Left lung (tissue), 10 donors: ENCODE measurements around the gene PHF8. TPM values are rescaled to one million over a fixed set of nuclear protein-coding genes. Genes with fewer than 3 reads are reported as not detected.

Experiments
- ATAC-seq: fragments of 200-7000 bp; cut with Tn5 transposase; one replicate; pipeline ENCODE4 v1.9.1; 2020; ENCODE audit warnings: moderate library complexity
- DNase-seq, 4 donors: peaks; one replicate each; pipeline ENCODE4 v3.0.0-alpha.2; 2013 to 2020
- H3K27ac ChIP-seq, 2 donors: fragments of 200-600 bp; sonication (generic) in 1 of 2; one replicate each; pipeline versions ENCODE4 v1.5.0 to v1.8.0; 2020 to 2021
- H3K27me3 ChIP-seq, 2 donors: fragments of 200-600 bp; sonication (generic) in 1 of 2; one replicate each; pipeline versions ENCODE4 v1.5.0 to v1.8.0; 2020 to 2021
- H3K36me3 ChIP-seq, 2 donors: fragments of 200-600 bp; sonication (generic) in 1 of 2; one replicate each; pipeline versions ENCODE4 v1.5.0 to v1.8.0; 2020 to 2021
- H3K4me1 ChIP-seq, 2 donors: fragments of 200-600 bp; one replicate each; pipeline ENCODE4 v1.8.0; 2021
- H3K4me3 ChIP-seq, 2 donors: fragments of 200-600 bp; sonication (generic) in 1 of 2; one replicate each; pipeline versions ENCODE4 v1.5.0 to v1.8.0; 2020 to 2021; ENCODE audit warnings: mild to moderate bottlenecking in 1 of 2
- H3K9me3 ChIP-seq, 2 donors: fragments of 200-600 bp; sonication (generic) in 1 of 2; one replicate each; pipeline versions ENCODE4 v1.5.0 to v1.8.0; 2020 to 2021
- CTCF ChIP-seq, 2 donors: fragments of 200-600 bp; sonication (generic) in 1 of 2; IDR thresholded peaks; one replicate each; pipeline versions ENCODE4 v1.5.0 to v1.8.0; 2021; ENCODE audit warnings: antibody characterized with exemption in 2 of 2
- intact Hi-C, 2 donors: fragments of 100-400 bp; cut with DNase I; formaldehyde crosslinking; loops; one replicate each; pipeline versions ENCODE4 v1.11.2 to v1.14.2; 2022
- polyA plus RNA-seq, 6 donors: library from polyadenylated mRNA; unstranded; fragments of 120-200 nt; gene quantifications; one replicate each; pipeline ENCODE4 v1.2.1, GENCODE V29; 2013; ENCODE audit not compliant: insufficient read length in 6 of 6
- total RNA-seq, 2 donors: library from RNA; stranded (reverse); fragmentation: NEBNext Ultra II Directional; extraction: Animal tissue kit (Norgen Biotek cat#: 25700); gene quantifications; one replicate each; pipeline ENCODE4 v1.2.1, GENCODE V29; 2021
- donor health status: DM: no; HTN: yes; CAD: no.
- donor health status: DM: no; HTN: no; CAD: no.

Gene PHF8
- total and polyA plus RNA-seq, 8 donors, result 19.9 to 31.5 (median 29.0) TPM

GRCh38 chrX:54067766-54068165, 23.5 kb upstream of the PHF8 start:
- Histone ChIP-seq H3K9me3 (no peaks in the 10 kb centered on the region), H3K27me3 (no peaks in the 10 kb centered on the region), H3K36me3 (no peaks in the 10 kb centered on the region), H3K27ac (no peak overlapping the region), H3K4me1 (no peaks in the 10 kb centered on the region), H3K4me3 (no peak overlapping the region)
- ATAC-seq (no peak), DNase-seq (no peak)
- TF ChIP-seq CTCF (IDR thresholded peaks at IDR 0.05), result no peak
- intact Hi-C loops, result no loop called here

DNA sequence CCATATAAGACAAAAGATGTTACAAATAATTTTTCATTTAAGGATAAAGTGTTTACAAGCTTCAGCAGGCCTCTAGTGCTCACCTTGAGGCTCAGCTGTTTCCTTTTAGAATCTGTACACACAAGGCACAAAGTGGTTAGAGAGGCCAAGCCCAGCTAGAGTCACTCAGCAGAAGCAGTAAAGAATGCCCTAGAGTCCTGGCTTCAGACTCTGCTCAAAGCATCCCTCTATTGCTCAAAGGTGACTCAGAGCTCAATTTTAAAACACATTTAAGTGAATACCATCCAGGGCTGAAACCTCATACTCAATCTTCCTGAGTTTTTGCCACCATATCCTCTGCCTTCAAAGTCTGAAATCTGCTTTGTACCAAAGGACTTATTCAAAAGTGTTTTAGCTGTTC, 22.6 kb upstream of the PHF8 start:
- no peaks in the 10 kb centered on the region for H3K4me1 ChIP-seq
- H3K27me3 ChIP-seq, result no peaks in the 10 kb centered on the region
- no peak overlapping the region for H3K4me3 ChIP-seq
- no peak for TF ChIP-seq CTCF (IDR thresholded peaks at IDR 0.05)
- intact Hi-C loops, result no loop called here
- no peak for ATAC-seq
- no peaks in the 10 kb centered on the region for H3K36me3 ChIP-seq
- no peak overlapping the region for H3K27ac ChIP-seq
- no peak for DNase-seq
- H3K9me3 ChIP-seq, result no peaks in the 10 kb centered on the region

- ATAC-seq, result no peak
- Histone ChIP-seq H3K9me3 (no peaks in the 10 kb centered on the region), H3K36me3 (no peaks in the 10 kb centered on the region), H3K4me3 (no peak overlapping the region), H3K4me1 (no peaks in the 10 kb centered on the region), H3K27me3 (no peaks in the 10 kb centered on the region), H3K27ac (no peak overlapping the region)
- no peak for DNase-seq
- no peak for TF ChIP-seq CTCF (IDR thresholded peaks at IDR 0.05)
- intact Hi-C loops, result no loop called here
These were observed 20.3 kb upstream of the PHF8 start for GRCh38 chrX:54064564-54064963.

- no peak overlapping the region for H3K27ac ChIP-seq
- intact Hi-C loops, result no loop called here
These were observed 19.1 kb upstream of the PHF8 start for GRCh38 chrX:54063361-54063760.

DNA sequence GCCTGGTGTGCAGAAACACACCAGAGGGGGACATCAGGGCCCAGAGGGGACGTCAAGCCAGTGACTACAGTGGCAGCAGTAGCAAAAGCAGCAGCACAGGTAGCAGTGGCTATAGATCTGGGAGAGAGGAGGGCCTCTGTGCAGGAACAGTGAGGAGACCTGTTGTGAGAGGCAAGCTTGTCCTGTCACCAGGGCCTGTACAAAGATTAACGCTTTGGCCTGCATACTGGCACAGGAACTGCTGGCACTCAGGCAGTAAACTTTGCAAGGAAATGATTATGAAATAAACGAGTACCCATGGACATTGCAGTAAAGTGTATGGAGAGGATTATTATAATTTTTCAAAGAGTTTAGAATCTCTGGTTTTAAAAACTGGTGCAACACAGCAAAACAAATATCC, 5.5 kb upstream of the PHF8 start:
- no peak for ATAC-seq
- no peak overlapping the region for H3K4me3 ChIP-seq
- no peak overlapping the region for H3K27ac ChIP-seq
- H3K36me3 ChIP-seq, result no peaks in the 10 kb centered on the region
- no peaks in the 10 kb centered on the region for H3K9me3 ChIP-seq
- H3K27me3 ChIP-seq, result no peaks in the 10 kb centered on the region
- DNase-seq, result no peak
- no peak for TF ChIP-seq CTCF (IDR thresholded peaks at IDR 0.05)
- no peaks in the 10 kb centered on the region for H3K4me1 ChIP-seq
- intact Hi-C loops, result no loop called here

More at GRCh38 chrX:54063361-54063760, 19.1 kb upstream of the PHF8 start:
- Histone ChIP-seq H3K4me1 (no peaks in the 10 kb centered on the region), H3K27me3 (no peaks in the 10 kb centered on the region), H3K4me3 (no peak overlapping the region), H3K36me3 (no peaks in the 10 kb centered on the region), H3K9me3 (no peaks in the 10 kb centered on the region)
- DNase-seq (no peak), ATAC-seq (no peak)
- no peak for TF ChIP-seq CTCF (IDR thresholded peaks at IDR 0.05)
